Heart left ventricle (tissue), 13 donors: ENCODE measurements around the gene SMIM10L2A.

Experiments
- POLR2A ChIP-seq, 2 donors: fragments of 450-650 bp; IDR thresholded peaks; one replicate each; pipeline ENCODE4 v1.6.1; 2017; ENCODE audit warnings: antibody characterized with exemption in 2 of 2, mild to moderate bottlenecking in 2 of 2, moderate library complexity in 2 of 2
- TF ChIP-seq, protein P1 (sequence below), 12 donors: fragments of 200-600 bp; sonication (generic) in 4 of 12; IDR thresholded peaks; one replicate each; pipeline versions ENCODE4 v1.5.0 to v1.8.0; 2018 to 2022; ENCODE audit warnings: antibody characterized with exemption in 12 of 12, mild to moderate bottlenecking in 5 of 12
- donor health status: ischemic (EF 13 %, LVEDD 7.1; RV severe dilation, severe dysfunction).
- donor health status: DM: no; HTN: yes; CAD: no.
- donor health status: DM: no; HTN: no; CAD: no.
- donor health status: ischemic (EF 25% LVEDD 6.9; RV normal size, moderate dysfunction).
- donor health status: ischemic (EF 25% LVEDD 5.7; RV mildly dilated, moderate dysfunction).
- donor health status: ischemic (EF 35%, LVEDD 5.7; RV mildly dilated, moderate dysfunction).
- donor health status: nonischemic (EF 11% LVEDD 7.7; RV severe dilation, severe dysfunction).
- donor health status: DM: yes; HTN: yes; CAD: no.
- donor health status: PGD.
- donor health status: ischemic (EF 29% LVEDD 5.4; RV normal size, mild dysfunction).
- donor health status: nonischemic (EF 23%, LVEDD 6.1; RV moderate dilation, normal function).

DNA sequence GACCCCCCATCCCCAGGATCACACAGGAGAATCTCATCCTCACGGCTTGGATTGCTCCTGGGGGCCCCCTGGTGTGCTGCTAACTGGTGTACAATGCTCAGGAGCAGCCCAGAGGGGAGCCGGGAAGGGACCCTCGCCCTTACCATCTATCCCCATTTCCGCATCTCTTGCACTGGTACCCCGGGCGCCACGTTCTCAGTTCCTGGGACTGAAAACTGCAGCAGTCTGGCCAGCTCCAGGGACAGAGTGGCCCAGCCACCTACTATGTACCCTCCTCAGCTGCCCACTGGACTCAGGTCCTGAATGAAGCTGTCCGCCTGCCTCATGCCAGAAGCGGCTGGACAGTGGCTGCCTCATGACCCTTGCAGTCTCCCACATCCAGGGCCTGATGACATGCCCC lies 2.7 kb downstream of the SMIM10L2A start:
- TF ChIP-seq, protein P1, sequence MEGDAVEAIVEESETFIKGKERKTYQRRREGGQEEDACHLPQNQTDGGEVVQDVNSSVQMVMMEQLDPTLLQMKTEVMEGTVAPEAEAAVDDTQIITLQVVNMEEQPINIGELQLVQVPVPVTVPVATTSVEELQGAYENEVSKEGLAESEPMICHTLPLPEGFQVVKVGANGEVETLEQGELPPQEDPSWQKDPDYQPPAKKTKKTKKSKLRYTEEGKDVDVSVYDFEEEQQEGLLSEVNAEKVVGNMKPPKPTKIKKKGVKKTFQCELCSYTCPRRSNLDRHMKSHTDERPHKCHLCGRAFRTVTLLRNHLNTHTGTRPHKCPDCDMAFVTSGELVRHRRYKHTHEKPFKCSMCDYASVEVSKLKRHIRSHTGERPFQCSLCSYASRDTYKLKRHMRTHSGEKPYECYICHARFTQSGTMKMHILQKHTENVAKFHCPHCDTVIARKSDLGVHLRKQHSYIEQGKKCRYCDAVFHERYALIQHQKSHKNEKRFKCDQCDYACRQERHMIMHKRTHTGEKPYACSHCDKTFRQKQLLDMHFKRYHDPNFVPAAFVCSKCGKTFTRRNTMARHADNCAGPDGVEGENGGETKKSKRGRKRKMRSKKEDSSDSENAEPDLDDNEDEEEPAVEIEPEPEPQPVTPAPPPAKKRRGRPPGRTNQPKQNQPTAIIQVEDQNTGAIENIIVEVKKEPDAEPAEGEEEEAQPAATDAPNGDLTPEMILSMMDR (IDR thresholded peaks at IDR 0.05) = no peak
- TF ChIP-seq POLR2A (IDR thresholded peaks at IDR 0.05) = no peak
